Measurements from ENCODE around the gene ALG5.

DNA sequence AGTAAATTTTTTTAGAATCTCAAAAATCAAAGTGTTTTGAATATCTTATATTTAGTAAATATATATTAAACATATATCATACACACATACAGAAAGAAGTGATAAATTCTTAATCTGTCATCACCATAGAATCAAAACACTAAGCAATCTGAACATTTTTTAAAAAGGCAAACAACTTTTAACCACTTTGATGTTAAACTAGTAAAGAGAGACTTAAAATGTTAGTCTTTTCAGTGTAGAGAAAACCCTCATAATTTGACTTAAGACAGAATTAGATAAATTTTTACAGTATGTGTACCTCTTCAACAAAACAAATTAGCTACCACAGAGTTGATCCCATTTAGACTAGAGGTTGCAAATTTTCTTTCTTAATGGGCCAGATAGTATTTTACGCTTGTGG, 46.9 kb upstream of the ALG5 start:
- TF ChIP-seq, protein P1, sequence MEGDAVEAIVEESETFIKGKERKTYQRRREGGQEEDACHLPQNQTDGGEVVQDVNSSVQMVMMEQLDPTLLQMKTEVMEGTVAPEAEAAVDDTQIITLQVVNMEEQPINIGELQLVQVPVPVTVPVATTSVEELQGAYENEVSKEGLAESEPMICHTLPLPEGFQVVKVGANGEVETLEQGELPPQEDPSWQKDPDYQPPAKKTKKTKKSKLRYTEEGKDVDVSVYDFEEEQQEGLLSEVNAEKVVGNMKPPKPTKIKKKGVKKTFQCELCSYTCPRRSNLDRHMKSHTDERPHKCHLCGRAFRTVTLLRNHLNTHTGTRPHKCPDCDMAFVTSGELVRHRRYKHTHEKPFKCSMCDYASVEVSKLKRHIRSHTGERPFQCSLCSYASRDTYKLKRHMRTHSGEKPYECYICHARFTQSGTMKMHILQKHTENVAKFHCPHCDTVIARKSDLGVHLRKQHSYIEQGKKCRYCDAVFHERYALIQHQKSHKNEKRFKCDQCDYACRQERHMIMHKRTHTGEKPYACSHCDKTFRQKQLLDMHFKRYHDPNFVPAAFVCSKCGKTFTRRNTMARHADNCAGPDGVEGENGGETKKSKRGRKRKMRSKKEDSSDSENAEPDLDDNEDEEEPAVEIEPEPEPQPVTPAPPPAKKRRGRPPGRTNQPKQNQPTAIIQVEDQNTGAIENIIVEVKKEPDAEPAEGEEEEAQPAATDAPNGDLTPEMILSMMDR (IDR thresholded peaks at IDR 0.05): no peak
- TF ChIP-seq POLR2AphosphoS5 (IDR thresholded peaks at IDR 0.05) (no peak), POLR2A (IDR thresholded peaks at IDR 0.05) (no peak), EP300 (IDR thresholded peaks at IDR 0.05) (no peak)
